Activated CD8-positive, alpha-beta memory T cell treated with anti-CD3 and anti-CD28 coated beads for 48 hours (primary cell): ENCODE measurements around the gene SOX8.
"Not testable (repeated sequence)": the region's sequence is repeated elsewhere in the genome, so short reads cannot be mapped to it uniquely, and the experiment has no call there.

Source experiments
- DNase-seq, 3 experiments: peaks; one replicate each; pipeline ENCODE4 v3.0.0-alpha.2; 2020; ENCODE audit warnings: low read depth in 2 of 3, low spot score in 2 of 3

The SOX8 gene

DNA sequence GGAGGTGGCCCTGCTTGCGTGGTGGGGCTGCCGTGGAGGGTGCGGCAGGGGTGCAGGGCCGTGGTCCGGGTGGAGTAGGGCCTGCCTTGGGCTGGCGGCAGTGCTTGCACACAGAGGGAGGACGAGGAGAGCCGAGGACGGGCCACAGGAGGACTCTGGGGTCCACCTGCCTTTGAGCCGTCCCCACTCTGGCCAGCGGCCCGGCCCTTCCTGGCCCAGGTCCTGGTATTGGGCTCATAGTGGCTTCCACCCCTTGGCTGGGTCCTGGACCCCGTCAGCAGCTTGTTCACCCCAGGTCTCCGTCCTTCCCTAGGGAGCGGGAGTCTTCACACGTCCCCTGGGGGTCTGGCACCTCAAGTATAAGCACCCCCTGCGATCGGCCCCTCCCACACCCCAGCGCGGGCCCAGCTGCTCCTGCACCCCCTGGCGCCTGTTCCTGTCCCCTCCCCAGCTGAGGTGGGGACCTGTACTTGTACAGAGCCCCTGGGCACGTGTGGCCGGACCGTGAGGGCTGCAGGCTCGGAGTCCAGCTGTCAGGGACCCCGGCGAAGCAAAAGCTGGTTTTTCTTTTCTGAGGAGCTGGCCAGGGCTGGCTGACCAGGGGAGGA is 40.1 kb downstream of the SOX8 start:
- DNase-seq = no peak

DNA sequence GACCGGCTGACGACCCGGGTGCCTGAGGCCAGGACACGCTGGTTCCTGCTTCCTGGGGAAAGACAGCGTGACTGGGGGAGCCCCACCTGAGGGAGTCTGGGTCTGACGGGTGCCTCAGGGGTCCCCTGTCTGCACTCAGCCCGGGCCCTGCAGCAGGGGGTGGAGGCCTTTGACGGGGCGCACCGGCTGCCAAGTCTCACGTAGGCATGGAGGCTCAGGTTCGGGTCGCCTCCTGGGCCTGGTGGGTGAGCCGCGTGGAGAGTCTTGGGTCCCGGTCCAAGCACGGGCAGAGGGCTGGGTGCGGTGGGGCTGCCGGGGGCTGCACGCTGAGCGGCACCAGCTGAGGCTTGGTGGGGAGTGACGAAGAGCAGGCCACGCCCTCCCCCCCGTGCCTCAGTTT is 40.9 kb downstream of the SOX8 start:
- no peak for DNase-seq

DNA sequence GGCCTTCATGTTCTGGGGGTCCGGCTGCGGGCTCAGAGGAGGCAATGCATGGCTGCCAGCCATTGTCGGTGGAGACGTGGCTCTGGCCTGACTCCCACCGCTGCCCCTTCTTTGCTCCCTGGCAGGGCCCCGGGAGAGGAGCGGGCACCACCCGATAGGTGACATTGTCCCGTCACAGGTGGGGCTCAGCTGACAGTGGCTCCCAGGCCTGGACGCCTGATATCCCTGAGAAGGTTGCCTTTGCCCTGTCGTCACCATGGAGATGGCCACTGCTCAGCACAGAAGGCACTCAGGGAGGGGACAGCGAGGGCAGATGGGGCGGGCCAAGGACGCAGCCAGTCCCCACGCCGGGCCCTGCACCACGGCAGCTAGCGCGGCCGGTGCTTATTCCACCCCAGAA is 42.6 kb downstream of the SOX8 start:
- DNase-seq = no peak

DNA sequence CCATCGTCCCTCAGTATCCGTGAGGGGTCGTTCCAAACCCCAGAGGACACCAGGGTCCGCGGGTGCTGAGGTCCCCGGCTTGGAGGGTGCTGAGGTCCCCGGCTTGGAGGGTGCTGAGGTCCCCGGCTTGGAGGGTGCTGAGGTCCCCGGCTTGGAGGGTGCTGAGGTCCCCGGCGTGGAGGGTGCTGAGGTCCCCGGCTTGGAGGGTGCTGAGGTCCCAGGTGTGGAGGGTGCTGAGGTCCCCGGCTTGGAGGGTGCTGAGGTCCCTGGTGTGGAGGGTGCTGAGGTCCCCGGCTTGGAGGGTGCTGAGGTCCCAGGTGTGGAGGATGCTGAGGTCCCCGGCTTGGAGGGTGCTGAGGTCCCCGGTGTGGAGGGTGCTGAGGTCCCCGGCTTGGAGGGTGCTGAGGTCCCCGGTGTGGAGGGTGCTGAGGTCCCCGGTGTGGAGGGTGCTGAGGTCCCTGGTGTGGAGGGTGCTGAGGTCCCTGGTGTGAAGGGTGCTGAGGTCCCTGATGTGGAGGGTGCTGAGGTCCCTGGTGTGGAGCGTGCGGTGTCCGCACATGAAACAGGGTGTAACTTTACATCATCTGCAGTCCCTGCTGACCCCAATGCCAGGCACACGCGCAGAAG is 43.7 kb downstream of the SOX8 start:
- not testable (repeated sequence) for DNase-seq

DNA sequence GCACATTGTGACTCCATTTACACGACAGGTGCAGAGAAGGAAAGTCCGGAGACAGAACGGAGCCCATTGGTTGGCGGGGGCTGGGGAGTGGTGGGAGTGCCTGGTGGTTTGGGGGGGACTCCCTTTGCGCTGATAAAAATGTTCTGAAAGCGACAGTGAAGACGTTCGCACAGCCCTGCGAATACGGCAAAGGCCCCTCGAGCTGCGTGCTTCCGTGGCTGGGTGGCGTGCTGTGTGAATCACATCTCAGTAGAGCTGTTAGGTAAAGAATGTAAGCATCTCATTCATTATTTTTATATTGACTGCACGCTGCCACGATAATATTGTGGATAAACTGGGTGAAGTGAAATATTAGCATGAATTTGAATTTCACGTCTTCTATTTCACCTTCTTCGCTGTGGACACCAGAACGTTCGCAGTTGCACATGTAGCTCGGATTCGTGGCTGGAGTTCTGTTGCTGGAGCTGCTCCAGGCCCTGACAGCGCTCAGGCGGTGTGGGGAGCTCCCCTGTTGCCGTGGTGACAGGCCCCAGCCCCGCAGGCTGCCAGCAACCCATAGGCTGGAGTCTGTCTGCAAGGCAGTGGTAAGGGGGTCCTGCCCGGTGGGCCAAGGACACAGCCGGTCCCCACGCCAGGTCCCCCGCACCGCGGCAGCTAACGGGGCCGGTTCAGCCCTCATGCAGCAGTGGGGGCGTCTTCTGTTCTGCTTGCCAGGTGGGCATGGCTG is 44.6 kb downstream of the SOX8 start:
- no peak for DNase-seq

DNA sequence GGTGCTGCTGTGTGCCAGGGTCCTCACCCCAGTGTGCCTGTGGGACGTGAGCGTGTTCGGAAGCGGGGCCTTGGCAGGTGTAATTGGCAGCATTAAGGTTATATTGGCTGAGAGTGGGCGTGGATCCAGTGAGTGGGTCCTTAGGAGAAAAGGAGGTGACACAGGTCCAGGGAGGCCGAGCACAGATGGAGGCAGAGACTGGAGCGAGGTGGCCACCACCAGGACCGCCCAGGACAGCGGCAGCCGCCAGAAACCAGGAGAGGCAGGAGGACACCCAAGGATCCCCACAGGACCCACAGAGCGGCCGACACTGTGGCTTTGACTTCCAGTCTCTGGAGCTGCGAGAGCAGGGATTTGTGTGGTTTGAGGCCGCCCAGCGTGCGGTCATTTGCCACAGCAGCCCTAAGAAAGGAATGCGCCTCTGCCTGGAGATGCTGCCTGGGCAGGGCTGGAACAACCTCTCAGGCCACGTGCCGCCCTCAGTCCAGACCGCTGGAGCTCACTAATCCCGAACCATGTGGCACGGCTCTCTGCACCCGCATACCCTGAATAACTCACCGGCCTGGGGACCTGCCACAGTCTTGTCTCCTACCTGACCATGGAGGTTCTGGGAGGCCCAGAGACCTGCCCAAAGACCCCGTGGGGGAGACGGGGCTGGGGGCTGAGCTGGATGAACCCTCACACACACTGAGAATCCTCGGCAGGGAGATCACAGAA is 45.4 kb downstream of the SOX8 start:
- no peak for DNase-seq

DNA sequence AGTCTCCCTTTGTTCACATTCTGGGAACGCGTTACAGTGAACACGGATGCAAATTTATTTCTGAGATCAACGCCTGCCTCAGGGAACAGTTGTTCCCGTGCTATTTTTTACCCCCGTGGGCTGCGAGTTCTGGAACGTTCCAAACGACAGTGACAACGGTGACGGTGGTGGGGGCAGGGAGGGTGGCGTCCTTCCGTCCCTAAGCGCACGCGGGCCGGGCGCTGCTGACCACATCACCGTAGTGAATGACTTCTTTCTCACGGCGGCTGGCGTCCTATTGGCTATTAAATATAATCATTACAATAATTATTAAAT is 45.9 kb downstream of the SOX8 start:
- no peak for DNase-seq

DNA sequence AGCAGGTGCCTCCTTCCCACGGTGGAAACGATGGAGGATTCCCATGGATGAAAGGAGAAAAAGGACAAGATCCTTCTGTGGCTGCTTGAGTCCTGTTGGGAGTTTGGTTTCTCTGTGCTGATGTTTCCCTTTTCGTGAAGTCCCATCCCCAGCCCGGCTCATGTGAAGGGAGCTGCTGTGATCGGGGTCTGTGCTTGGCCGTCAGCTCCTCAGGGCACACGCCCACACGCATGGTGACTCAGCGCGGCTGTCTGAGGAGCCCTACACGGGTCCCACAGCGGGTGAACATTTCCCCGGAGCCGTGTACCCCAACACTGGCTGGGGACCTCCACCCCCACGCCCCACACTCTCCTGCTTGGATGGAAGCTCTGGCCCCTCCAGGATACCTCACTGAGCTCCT is 46.5 kb downstream of the SOX8 start:
- no peak for DNase-seq

DNA sequence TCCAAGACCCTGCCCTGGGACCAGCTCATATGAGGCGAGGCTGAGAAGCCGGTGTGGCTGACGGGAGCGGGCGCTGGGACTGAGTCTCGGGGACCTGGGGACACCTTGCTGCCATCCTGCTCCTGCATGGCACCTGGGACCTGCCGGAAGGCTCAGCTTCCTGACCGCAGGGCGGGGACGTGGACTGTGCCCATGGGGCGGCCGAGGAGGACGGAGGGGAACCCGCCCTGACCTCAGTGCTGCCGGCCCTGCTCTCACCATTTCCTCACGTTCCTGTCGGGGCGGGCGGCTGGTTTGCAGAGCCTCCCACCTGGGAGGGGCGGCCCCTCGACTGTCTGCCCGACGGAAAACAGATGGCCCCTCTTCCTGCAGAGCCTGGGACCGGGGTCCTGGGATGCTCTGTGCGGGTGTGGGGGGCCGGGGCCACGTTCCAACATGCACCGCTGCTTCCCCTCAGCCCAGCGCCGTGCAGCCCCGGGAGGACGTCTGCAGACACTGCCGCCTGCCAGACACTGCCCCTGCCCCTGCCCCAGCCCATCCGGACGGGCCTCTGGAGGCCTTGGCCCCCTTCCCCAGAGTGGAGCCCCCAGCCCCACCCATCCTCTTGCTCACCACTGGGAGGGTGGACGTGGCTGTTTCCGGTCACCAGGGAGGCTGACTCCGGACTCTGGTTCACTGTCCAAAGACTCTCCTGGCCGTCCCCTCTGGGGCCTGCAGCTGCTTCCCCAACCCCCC is 47.1 kb downstream of the SOX8 start:
- no peak for DNase-seq

DNA sequence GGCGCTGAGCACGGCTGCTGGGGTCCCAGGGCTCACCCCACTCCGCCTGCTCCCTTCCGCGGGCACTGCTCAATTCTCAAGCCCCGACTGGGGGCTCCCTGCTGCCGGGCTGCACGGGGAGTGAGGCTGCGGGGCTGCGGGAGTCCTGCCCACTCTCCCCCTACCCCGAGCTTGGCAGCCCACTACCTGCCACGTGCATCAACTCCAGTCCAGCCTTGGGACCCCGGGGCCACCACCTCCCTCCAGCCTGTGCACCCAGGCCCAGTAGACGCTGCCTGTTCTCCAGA is 47.6 kb downstream of the SOX8 start:
- no peak for DNase-seq

DNA sequence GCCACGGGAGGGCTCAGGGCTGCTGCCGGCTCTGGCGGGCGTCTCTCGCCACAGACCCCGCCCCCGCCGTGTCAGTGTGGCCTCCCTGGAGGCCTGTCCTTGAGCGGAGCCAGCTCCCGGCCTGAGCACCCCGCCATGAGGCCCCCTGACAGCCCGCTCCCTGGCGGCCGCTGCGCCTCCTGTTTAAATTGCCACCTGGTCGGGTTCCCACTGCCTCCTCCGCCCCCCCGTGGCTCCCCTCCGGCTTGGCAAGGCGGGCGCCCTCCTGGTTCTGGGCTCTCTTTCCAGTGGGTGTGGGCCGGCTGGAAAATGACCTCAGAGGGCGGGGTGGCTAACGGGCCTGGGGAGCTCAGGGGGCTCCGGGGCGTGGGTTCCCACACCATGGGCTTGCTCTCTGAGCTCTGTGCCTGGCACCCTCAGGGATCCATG is 48.9 kb downstream of the SOX8 start:
- DNase-seq = no peak

DNA sequence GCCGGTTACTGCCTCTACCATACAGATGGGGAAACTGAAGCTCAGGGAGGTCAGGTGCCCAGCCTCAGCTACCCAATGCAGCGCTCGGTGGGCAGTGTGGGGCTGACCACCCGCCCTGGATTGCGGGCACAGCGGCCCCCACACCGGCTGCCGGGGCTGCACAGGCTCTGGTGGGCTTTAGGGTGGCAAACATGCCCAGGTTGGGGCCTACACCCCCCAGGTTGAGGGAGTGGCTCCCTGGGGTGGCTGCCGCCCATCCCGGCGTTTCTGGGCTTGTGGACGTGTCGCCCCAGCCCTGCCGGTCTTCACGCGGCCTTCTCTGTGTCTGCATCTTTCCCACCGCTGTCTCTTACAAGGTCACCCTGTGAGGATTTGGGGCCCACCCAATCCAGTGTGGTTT is 50.1 kb downstream of the SOX8 start:
- no peak for DNase-seq

DNA sequence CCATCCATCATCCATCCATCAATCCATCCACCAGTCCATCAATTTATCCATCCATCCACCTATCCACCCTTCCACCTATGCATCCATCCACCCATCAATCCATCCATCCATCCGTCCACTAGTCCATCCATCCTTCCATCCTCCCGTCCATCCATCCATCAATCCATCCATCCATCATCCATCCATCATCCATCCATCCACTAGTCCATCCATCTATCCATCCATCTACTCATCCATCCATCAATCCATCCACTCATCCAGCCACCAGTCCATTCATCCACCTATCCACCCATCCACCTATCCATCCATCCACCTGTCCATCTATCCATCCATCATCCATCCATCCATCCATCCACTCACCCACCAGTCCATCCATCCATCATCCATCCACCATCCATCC is 51.0 kb downstream of the SOX8 start:
- no peak for DNase-seq

DNA sequence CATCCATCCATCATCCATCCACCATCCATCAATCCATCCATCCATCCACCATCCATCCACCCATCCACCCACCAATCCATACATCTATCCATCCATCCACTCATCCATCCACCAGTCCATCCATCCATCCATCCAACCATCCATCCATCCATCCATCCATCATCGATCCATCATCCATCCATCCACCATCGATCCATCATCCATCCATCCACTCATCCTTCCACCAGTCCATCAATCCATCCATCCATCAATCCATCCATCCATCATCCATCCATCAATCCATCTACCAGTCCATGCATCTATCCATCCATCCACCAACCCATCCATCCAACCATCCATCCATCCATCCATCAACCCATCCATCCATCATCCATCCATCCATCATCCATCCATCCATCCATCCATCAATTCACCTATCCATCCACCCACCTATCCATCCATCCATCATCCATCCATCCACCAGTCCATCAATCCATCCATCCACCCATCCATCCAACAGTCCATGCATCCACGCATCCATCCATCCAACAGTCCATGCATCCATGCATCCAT is 51.6 kb downstream of the SOX8 start:
- no peak for DNase-seq

DNA sequence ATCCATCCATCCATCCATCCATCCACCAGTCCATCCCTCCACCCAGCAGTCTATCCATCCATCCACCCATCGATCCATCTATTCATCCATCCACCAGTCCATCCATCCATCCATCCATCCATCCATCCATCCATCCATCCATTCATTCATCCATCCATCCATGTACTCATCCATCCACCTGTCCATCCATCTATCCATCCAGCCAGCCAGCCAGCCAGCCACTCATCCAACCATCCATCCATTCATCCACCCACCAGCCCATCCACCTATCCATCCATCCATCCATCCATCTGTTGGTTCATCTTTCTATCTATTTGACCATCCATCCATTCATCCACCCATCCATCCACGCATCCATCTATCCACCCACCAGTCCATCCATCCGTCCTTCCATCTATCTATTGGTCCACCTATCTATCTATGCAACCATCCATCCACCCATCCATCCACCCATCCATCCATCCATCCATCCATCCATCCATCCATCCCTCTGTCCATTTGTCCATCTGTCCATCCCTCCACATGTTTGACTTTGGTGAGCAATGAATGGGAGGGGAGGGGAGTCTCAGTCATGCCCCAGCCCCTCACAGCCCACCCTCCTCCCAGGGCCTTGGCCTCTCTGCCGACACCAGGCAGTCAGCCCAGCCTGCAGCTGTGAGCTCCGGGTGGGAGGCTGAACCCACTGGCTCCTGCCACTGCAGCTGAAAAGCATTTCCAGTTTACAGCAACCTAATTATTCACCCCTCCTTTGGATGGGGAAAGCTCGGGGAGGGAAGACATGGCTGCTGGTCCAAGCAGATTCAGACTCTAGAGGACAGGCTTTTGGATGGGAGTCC is 52.9 kb downstream of the SOX8 start:
- DNase-seq = no peak

DNA sequence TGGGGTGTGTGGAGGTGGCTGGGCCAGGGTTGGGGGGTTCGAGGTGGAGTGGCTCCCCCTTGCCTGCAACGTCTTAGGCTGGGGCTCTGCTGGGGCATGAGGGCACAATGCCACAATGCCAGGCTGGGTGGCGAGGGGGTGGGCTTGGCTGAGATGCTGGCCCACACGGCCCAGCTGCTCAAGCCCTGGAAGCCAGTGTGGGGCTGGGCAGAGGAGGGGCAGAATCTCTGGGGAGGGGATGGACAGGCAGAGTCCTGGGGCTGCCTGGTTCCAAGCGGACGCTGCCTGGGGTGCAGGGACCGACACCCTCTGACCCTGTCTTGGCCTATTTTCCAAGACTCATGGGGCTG is 53.5 kb downstream of the SOX8 start:
- no peak for DNase-seq

DNA sequence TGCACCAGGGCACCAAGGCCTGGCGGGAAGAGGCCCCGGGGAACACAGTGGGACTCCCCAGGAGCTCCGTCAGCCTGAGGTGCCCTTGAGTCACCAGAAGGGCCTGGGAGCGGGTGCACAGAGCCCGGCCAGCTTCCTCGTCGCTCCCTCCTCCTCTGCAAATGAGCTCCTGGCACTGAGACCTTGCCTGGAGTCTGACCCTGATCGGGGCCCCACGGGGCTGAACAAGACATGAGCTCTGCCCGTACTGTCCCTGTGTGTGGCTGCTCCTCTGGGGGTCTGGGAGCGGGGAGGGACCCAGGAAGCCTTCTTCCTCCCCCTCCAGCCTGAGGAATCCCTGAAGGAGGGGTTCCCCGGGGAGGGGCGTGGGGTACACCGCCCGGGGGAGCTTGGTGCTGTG is 54.6 kb downstream of the SOX8 start:
- DNase-seq = no peak
